MM.1S (cell line): Measurements from ENCODE around the gene LIN7A.
"Not testable (repeated sequence)": the region's sequence is repeated elsewhere in the genome, so short reads cannot be mapped to it uniquely, and the experiment has no call there.

Source experiments
- CTCF ChIP-seq: fragments of 300-600 bp; sonication (generic); IDR thresholded peaks from 2 replicates; pipeline ENCODE4 v1.5.1; 2016; ENCODE audit warnings: antibody characterized with exemption, low read length, mixed read lengths
- EZH2 ChIP-seq: fragments of 300-600 bp; sonication (generic); optimal IDR thresholded peaks from 2 replicates; pipeline ENCODE3; 2017; ENCODE audit warnings: low read depth, mild to moderate bottlenecking, antibody characterized with exemption, low read length, mixed read lengths

DNA sequence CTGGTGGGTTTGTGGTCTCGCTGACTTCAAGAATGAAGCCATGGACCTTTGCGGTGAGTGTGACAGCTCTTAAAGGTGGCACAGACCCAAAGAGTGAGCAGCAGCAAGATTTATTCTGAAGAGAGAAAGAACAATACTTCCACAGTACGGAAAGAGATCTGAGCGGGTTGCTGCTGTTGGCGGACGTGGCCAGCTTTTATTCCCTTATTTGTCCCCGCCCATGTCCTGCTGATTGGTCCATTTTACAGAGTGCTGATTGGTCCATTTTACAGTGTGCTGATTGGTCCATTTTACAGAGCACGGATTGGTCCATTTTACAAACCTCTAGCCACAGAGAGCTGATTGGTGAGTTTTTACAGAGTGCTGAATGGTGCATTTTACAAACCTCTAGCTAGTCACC, 59.3 kb downstream of the LIN7A start:
- TF ChIP-seq CTCF, EZH2: not testable (repeated sequence)
